OCI-LY7 (cell line): ENCODE measurements around the gene ZNF778. TPM values are rescaled to one million over a fixed set of nuclear protein-coding genes. Genes with fewer than 3 reads are reported as not detected.

Source experiments
- BruUV-seq: library from RNA; stranded (reverse); fragments of 400-500 nt; replicated peaks from 2 replicates; lab custom pipeline; 2021; lab: Mats Ljungman, UMichigan
- CTCF ChIA-PET: fragments of 300-600 bp; sonication (Branson Sonifier 250); formaldehyde crosslinking; loops from one replicate; lab custom pipeline; 2022; ENCODE audit warnings: antibody characterized with exemption; ENCODE audit not compliant: unreplicated experiment; lab: Charles Lee
- POLR2A ChIA-PET: fragments of 300-600 bp; sonication (Branson Sonifier 250); formaldehyde crosslinking; loops from one replicate; lab custom pipeline; 2022; ENCODE audit warnings: antibody characterized with exemption; lab: Charles Lee
- DNase-seq: peaks from one replicate; pipeline ENCODE4 v3.0.0-alpha.2; 2015; ENCODE audit warnings: low spot score
- H2AFZ ChIP-seq: fragments of 200-600 bp; sonication (generic), shearing (Covaris generic); 2 replicates; pipeline ENCODE4 v1.6.1; 2014; ENCODE audit warnings: mild to moderate bottlenecking, antibody characterized with exemption, low read length, moderate library complexity
- H3K27ac ChIP-seq: fragments of 200-600 bp; sonication (generic); 2 replicates; pipeline ENCODE4 v1.5.1; 2014; ENCODE audit warnings: mixed run types, low read depth, mild to moderate bottlenecking, moderate library complexity, low read length, inconsistent platforms; ENCODE audit not compliant: poor library complexity, severe bottlenecking
- H3K36me3 ChIP-seq: fragments of 200-600 bp; sonication (generic); 2 replicates; pipeline ENCODE4 v1.6.1; 2014; ENCODE audit warnings: mild to moderate bottlenecking, antibody characterized with exemption, low read length, moderate library complexity, mixed read lengths; ENCODE audit not compliant: insufficient read depth
- H3K4me1 ChIP-seq: fragments of 200-600 bp; sonication (generic); 2 replicates; pipeline ENCODE4 v1.5.1; 2014; ENCODE audit warnings: mild to moderate bottlenecking, low read length; ENCODE audit not compliant: insufficient read depth, poor library complexity, severe bottlenecking
- H3K4me2 ChIP-seq: fragments of 200-600 bp; sonication (generic); 2 replicates; pipeline ENCODE4 v1.6.1; 2014; ENCODE audit warnings: mild to moderate bottlenecking, low read length
- H3K4me3 ChIP-seq: fragments of 200-600 bp; sonication (generic); 2 replicates; pipeline ENCODE4 v1.5.1; 2014; ENCODE audit warnings: mild to moderate bottlenecking, low read depth, low read length; ENCODE audit not compliant: poor library complexity, severe bottlenecking
- H3K79me2 ChIP-seq: fragments of 200-600 bp; sonication (generic); 2 replicates; pipeline ENCODE4 v1.6.1; 2016; ENCODE audit warnings: low read depth, mild to moderate bottlenecking, low read length, moderate library complexity, mixed read lengths; ENCODE audit not compliant: insufficient read depth
- H3K9me2 ChIP-seq: fragments of 200-600 bp; sonication (generic); 2 replicates; pipeline ENCODE4 v1.6.1; 2016; ENCODE audit warnings: mild to moderate bottlenecking, low read length, mixed read lengths; ENCODE audit not compliant: insufficient read depth
- H3K9me3 ChIP-seq: fragments of 200-600 bp; sonication (generic); 2 replicates; pipeline ENCODE4 v1.6.1; 2014; ENCODE audit warnings: mild to moderate bottlenecking, mixed run types, low read length, mixed read lengths
- H4K20me1 ChIP-seq: fragments of 200-600 bp; sonication (generic); 2 replicates; pipeline ENCODE4 v1.6.1; 2014; ENCODE audit warnings: mild to moderate bottlenecking, antibody characterized with exemption, low read length, moderate library complexity, mixed read lengths; ENCODE audit not compliant: insufficient read depth
- EZH2phosphoT487 ChIP-seq: fragments of 200-600 bp; sonication (generic); IDR thresholded peaks from 2 replicates; pipeline ENCODE4 v1.6.1; 2018; ENCODE audit warnings: low read depth, borderline replicate concordance, mild to moderate bottlenecking, mixed run types, antibody characterized with exemption, low read length, moderate library complexity, mixed read lengths
- intact Hi-C: fragments of 100-400 bp; cut with micrococcal nuclease; formaldehyde crosslinking; loops from one replicate; pipeline ENCODE4 v1.10.0; 2022; ENCODE audit not compliant: unreplicated experiment
- total RNA-seq, 2 experiments: library from RNA; depleted of rRNA in 1 of 2; stranded (reverse); fragments of >200 nt in 1 of 2; shearing (Covaris generic) in 1 of 2; gene quantifications; 2 replicates each; pipeline ENCODE4 v1.2.3, GENCODE V29; 2014 to 2022
- TF ChIP-seq, protein P1 (sequence below): fragments of 200-600 bp; sonication (generic); conservative IDR thresholded peaks from 2 replicates; pipeline ENCODE4 v1.5.1; 2014; ENCODE audit warnings: mild to moderate bottlenecking, antibody characterized with exemption, low read length, moderate library complexity, mixed read lengths

Gene ZNF778
- total RNA-seq, 2 experiments from 2014 or later: 9.4 to 9.9 TPM

DNA sequence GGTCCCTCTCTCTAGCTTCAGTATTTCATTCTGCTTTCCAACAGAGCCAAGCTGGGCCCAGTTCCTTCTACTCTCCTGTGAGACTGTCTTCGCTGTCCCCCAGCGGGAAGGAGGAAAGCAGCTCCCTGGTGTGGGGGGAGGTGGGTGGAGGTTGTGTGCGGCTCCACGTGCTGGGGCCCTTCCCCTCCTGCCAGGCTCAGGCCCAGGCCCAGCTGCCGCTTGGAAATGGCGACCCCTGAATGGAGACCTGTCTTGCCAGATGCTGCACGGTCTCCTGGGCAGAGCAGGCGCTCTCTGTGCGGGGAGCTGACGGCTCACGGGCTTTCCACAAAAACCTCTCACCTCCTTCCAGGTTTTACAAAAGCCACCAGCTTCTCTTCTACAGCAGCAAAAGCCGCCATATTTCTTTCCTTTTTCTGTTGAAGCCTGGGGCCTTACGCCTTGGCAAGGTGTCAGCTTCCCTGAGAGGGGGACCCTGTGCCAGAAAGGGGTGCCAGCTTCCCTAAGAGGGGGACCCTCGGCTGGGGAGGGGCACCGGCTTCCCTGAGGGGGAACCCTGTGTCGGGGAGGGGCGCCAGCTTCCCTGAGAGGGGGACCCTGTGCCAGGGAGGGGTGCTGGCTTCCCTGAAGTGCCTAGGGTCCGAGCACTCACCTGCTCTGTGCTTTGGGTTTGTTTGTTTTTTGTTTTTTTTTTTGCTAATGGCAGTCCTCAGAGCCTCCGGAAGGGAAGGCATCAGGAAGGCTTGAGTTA, 47.5 kb downstream of the ZNF778 start:
- TF ChIP-seq, protein P1, sequence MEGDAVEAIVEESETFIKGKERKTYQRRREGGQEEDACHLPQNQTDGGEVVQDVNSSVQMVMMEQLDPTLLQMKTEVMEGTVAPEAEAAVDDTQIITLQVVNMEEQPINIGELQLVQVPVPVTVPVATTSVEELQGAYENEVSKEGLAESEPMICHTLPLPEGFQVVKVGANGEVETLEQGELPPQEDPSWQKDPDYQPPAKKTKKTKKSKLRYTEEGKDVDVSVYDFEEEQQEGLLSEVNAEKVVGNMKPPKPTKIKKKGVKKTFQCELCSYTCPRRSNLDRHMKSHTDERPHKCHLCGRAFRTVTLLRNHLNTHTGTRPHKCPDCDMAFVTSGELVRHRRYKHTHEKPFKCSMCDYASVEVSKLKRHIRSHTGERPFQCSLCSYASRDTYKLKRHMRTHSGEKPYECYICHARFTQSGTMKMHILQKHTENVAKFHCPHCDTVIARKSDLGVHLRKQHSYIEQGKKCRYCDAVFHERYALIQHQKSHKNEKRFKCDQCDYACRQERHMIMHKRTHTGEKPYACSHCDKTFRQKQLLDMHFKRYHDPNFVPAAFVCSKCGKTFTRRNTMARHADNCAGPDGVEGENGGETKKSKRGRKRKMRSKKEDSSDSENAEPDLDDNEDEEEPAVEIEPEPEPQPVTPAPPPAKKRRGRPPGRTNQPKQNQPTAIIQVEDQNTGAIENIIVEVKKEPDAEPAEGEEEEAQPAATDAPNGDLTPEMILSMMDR: no peak
- no peak for TF ChIP-seq EZH2phosphoT487
- no peaks in the 10 kb centered on the region for H3K9me2 ChIP-seq
- intact Hi-C loops: no loop called here
- no peak overlapping the region for H3K4me3 ChIP-seq
- CTCF ChIA-PET: no interaction called here
- BruUV-seq: no TSS peak
- H3K4me2 ChIP-seq: no peak overlapping the region
- no peaks in the 10 kb centered on the region; the same call in 1 of the 2 replicates for H3K9me3 ChIP-seq
- H3K36me3 ChIP-seq: peaks cover 48% of the 10 kb centered on the region
- H2AFZ ChIP-seq: no peak overlapping the region
- no peak overlapping the region for H3K27ac ChIP-seq
- no peak for DNase-seq
- no peaks in the 10 kb centered on the region for H3K4me1 ChIP-seq
- H4K20me1 ChIP-seq: no peaks in the 10 kb centered on the region
- H3K79me2 ChIP-seq: no peaks in the 10 kb centered on the region
- POLR2A ChIA-PET: no interaction called here

DNA sequence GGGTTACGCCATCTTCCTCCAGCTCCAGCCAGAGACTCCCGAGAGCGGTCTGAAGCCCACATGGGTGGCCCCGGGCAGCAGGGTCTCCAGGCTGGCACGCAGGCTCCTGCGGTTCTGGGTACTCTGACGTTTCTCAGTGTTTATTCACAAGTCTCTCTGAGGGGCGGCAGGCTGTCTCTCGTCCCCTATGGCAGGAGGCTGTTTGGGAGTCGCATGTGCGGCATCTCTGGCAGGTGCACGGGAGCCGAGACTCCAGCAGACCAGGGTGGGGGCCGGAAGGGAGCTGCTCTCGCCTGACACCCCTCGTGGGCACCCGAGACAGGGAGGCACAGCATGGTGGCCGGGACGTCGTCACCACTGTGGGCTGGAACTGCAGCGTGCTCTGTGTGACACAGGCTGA, 48.1 kb downstream of the ZNF778 start:
- intact Hi-C loops: no loop called here
- no peak overlapping the region for H3K27ac ChIP-seq
- POLR2A ChIA-PET: no interaction called here

More for the DNA sequence above, 48.1 kb downstream of the ZNF778 start:
- no peak for TF ChIP-seq EZH2phosphoT487
- TF ChIP-seq, protein P1: no peak
- BruUV-seq: no TSS peak
- CTCF ChIA-PET: no interaction called here
- no peak for DNase-seq
- H2AFZ ChIP-seq: no peak overlapping the region
- H3K4me3 ChIP-seq: no peak overlapping the region
- no peak overlapping the region for H3K4me2 ChIP-seq
- no peaks in the 10 kb centered on the region for H3K4me1 ChIP-seq
- no peaks in the 10 kb centered on the region; the same call in 1 of the 2 replicates for H3K9me3 ChIP-seq
- no peaks in the 10 kb centered on the region for H3K79me2 ChIP-seq
- H3K9me2 ChIP-seq: no peaks in the 10 kb centered on the region
- H4K20me1 ChIP-seq: no peaks in the 10 kb centered on the region
- peaks cover 55% of the 10 kb centered on the region for H3K36me3 ChIP-seq
